Endodermal cell (in vitro differentiated cells): ENCODE results near the gene CCSER1. TPM values are rescaled to one million over a fixed set of nuclear protein-coding genes. Genes with fewer than 3 reads are reported as not detected.

Source experiments
- DNase-seq: peaks from one replicate; pipeline ENCODE4 v3.0.0-alpha.2; 2017
- H3K27ac ChIP-seq: 2 replicates; pipeline ENCODE4 v1.5.1; 2013; ENCODE audit warnings: mild to moderate bottlenecking, low read depth, low read length, moderate library complexity
- H3K27me3 ChIP-seq: 2 replicates; pipeline ENCODE4 v1.6.1; 2013; ENCODE audit warnings: mild to moderate bottlenecking, low read length, moderate library complexity; ENCODE audit not compliant: insufficient read depth, control insufficient read depth, poor library complexity, severe bottlenecking
- H3K36me3 ChIP-seq: 2 replicates; pipeline ENCODE4 v1.7.0; 2013; ENCODE audit warnings: mild to moderate bottlenecking, low read length, moderate library complexity; ENCODE audit not compliant: control insufficient read depth, insufficient read depth
- H3K4me1 ChIP-seq: one replicate; pipeline ENCODE4 v1.7.0; 2013; ENCODE audit warnings: low read length; ENCODE audit not compliant: control insufficient read depth, insufficient read depth
- H3K4me3 ChIP-seq: 2 replicates; pipeline ENCODE4 v1.5.1; 2013; ENCODE audit warnings: mild to moderate bottlenecking, low read length, moderate library complexity
- H3K9ac ChIP-seq: 2 replicates; pipeline ENCODE4 v1.6.1; 2013; ENCODE audit warnings: mild to moderate bottlenecking, low read length, moderate library complexity; ENCODE audit not compliant: poor library complexity, severe bottlenecking; ENCODE audit errors: extremely low read depth
- H3K9me3 ChIP-seq: 2 replicates; pipeline ENCODE4 v1.6.1; 2013; ENCODE audit warnings: mild to moderate bottlenecking, low read length, moderate library complexity; ENCODE audit not compliant: control insufficient read depth
- H3K27ac Mint-ChIP-seq: 2 replicates; pipeline ENCODE4 v1.8.0; 2020; ENCODE audit warnings: mixed read lengths
- H3K27me3 Mint-ChIP-seq: 2 replicates; pipeline ENCODE4 v1.8.0; 2021; ENCODE audit warnings: mild to moderate bottlenecking, mixed read lengths; ENCODE audit not compliant: insufficient read depth
- H3K36me3 Mint-ChIP-seq: 2 replicates; pipeline ENCODE4 v1.8.0; 2020; ENCODE audit warnings: low read depth, mixed read lengths
- H3K4me1 Mint-ChIP-seq: 2 replicates; pipeline ENCODE4 v1.8.0; 2020; ENCODE audit warnings: mixed read lengths
- H3K4me3 Mint-ChIP-seq: 2 replicates; pipeline ENCODE4 v1.8.0; 2020; ENCODE audit warnings: mild to moderate bottlenecking, moderate library complexity, mixed read lengths
- H3K9me3 Mint-ChIP-seq: 2 replicates; pipeline ENCODE4 v1.8.0; 2020; ENCODE audit warnings: mild to moderate bottlenecking, mixed read lengths
- WGBS, 2 experiments: methylation state at CpG; one replicate each; pipeline versions ENCODE4 v1.1.5 to v1.1.7; 2013; ENCODE audit warnings: missing lambda C conversion rate in 2 of 2, mixed read lengths in 1 of 2; ENCODE audit not compliant: insufficient coverage in 1 of 2, insufficient read length in 1 of 2; 5-methylcytosine and 5-hydroxymethylcytosine counted together
- total RNA-seq, 2 donors: library from RNA; stranded (reverse); fragmentation: NEBNext Ultra II Directional in 1 of 2; extraction: Animal tissue kit (Norgen Biotek cat#: 25700) in 1 of 2; gene quantifications; 2 replicates in 1 of 2; 3 replicates in 1 of 2; pipeline ENCODE4 v1.2.1, GENCODE V29; 2021
- TF ChIP-seq, protein P1 (sequence below): fragments of 200-600 bp; sonication (generic); conservative IDR thresholded peaks from 2 replicates; pipeline ENCODE4 v1.5.0; 2021; ENCODE audit warnings: antibody characterized with exemption, mild to moderate bottlenecking

CCSER1 gene
- total RNA-seq, 2 donors from 2014 or later: 1.1 to 2.2 TPM

DNA sequence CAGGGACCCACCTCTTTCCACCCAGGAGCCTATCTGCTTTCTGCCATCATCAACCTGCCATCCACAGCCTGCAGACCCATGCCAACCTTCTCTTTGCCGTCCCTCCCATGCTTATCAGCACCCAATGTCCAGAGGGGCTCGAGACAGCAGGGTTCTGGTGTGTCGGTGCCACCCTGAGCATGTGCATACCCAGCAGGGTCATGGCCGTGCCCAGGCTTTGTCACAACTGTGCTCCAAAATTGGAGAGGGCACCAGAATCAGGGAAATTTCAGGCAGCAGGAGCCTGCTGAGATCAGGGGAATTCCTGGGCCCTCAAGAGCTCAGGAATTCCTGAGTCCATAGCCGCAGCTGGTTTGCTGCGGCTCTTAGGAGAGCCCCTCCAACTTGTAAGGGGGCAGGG is 330.6 kb downstream of the CCSER1 start:
- H3K9me3 ChIP-seq: no peaks in the 10 kb centered on the region
- H3K27ac Mint-ChIP-seq: no peak overlapping the region
- no peaks in the 10 kb centered on the region for H3K27me3 ChIP-seq
- no peak overlapping the region for H3K27ac ChIP-seq
- no peak overlapping the region for H3K4me3 ChIP-seq
- H3K4me1 Mint-ChIP-seq: no peaks in the 10 kb centered on the region
- 91 to 94% methylated on average over 4 to 6 of the region's 6 CpGs for WGBS, 2 experiments
- H3K9ac ChIP-seq: no peak overlapping the region
- no peaks in the 10 kb centered on the region for H3K4me1 ChIP-seq
- H3K36me3 ChIP-seq: no peaks in the 10 kb centered on the region
- DNase-seq: no peak
- H3K27me3 Mint-ChIP-seq: peaks cover 10% of the 10 kb centered on the region
- H3K4me3 Mint-ChIP-seq: no peak overlapping the region
- H3K36me3 Mint-ChIP-seq: no peaks in the 10 kb centered on the region
- TF ChIP-seq, protein P1, sequence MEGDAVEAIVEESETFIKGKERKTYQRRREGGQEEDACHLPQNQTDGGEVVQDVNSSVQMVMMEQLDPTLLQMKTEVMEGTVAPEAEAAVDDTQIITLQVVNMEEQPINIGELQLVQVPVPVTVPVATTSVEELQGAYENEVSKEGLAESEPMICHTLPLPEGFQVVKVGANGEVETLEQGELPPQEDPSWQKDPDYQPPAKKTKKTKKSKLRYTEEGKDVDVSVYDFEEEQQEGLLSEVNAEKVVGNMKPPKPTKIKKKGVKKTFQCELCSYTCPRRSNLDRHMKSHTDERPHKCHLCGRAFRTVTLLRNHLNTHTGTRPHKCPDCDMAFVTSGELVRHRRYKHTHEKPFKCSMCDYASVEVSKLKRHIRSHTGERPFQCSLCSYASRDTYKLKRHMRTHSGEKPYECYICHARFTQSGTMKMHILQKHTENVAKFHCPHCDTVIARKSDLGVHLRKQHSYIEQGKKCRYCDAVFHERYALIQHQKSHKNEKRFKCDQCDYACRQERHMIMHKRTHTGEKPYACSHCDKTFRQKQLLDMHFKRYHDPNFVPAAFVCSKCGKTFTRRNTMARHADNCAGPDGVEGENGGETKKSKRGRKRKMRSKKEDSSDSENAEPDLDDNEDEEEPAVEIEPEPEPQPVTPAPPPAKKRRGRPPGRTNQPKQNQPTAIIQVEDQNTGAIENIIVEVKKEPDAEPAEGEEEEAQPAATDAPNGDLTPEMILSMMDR: no peak
- H3K9me3 Mint-ChIP-seq: peaks cover 10% of the 10 kb centered on the region

DNA sequence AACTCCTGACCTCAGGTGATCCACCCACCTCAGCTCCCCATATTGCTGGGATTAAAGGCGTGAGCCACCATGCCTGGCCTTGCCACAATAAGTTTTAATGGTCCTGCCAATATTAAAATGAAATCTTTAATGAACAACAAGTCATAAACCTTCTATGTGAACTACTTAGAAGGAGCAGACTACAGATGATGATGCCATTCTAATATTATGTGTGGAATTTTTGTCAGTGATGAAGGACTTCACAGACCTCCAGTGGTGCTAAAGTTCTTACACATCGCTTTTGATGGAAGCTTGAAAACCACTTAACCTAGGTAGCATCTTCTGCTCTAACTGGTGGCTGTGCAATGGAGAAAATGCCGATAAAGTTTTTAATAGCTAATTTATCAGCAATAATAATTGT is 331.4 kb downstream of the CCSER1 start:
- Histone ChIP-seq H3K9ac (no peak overlapping the region), H3K27ac (no peak overlapping the region), H3K27me3 (no peaks in the 10 kb centered on the region), H3K4me1 (no peaks in the 10 kb centered on the region), H3K4me3 (no peak overlapping the region), H3K9me3 (no peaks in the 10 kb centered on the region), H3K36me3 (no peaks in the 10 kb centered on the region)
- Mint-ChIP-seq H3K4me3 (no peak overlapping the region), H3K4me1 (no peaks in the 10 kb centered on the region), H3K27me3 (peaks cover 4% of the 10 kb centered on the region), H3K36me3 (no peaks in the 10 kb centered on the region), H3K9me3 (peaks cover 10% of the 10 kb centered on the region), H3K27ac (no peak overlapping the region)
- TF ChIP-seq, protein P1: no peak
- DNase-seq: no peak
- WGBS, 2 experiments: 83 to 93% methylated on average over 1 to 3 of the region's 3 CpGs

DNA sequence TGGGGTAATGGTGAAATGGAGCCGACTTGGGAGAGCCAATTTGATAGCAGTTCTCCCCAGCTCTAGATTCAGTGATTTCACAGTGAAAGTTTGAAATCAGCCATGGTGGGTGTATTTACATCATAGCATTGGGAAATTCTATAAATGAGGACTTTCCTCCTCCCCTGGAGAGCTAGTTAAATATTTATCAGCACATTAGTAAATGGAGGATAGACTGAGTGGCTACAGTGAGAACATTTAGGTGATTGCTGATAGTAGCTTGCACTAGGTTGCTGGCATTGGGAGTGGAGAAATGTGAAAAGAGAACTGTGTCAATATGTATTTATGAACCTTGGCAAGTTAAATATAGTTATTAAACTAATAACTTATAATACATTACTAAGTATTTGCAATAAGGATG is 347.3 kb downstream of the CCSER1 start:
- no peak overlapping the region for H3K27ac ChIP-seq
- no peak for DNase-seq
- no peaks in the 10 kb centered on the region for H3K36me3 Mint-ChIP-seq
- no peaks in the 10 kb centered on the region for H3K4me1 ChIP-seq
- WGBS, 2 experiments: 91% methylated on average over 1 of the region's 1 CpG; no CpG with 5 or more reads in 1 of the 2 experiments
- TF ChIP-seq, protein P1: no peak
- H3K4me3 Mint-ChIP-seq: no peak overlapping the region
- no peak overlapping the region for H3K4me3 ChIP-seq
- peaks cover 4% of the 10 kb centered on the region for H3K4me1 Mint-ChIP-seq
- no peaks in the 10 kb centered on the region for H3K27me3 ChIP-seq
- no peak overlapping the region for H3K9ac ChIP-seq
- H3K27ac Mint-ChIP-seq: no peak overlapping the region
- H3K9me3 Mint-ChIP-seq: peaks cover 6% of the 10 kb centered on the region
- no peaks in the 10 kb centered on the region for H3K36me3 ChIP-seq
- H3K27me3 Mint-ChIP-seq: no peaks in the 10 kb centered on the region
- no peaks in the 10 kb centered on the region for H3K9me3 ChIP-seq
